ENCODE measurements around the gene WWP2. TPM values are rescaled to one million over a fixed set of nuclear protein-coding genes. Genes with fewer than 3 reads are reported as not detected.

WWP2 gene
- total RNA-seq, 2 donors from 2014 or later = 34.8 to 78.8 TPM

DNA sequence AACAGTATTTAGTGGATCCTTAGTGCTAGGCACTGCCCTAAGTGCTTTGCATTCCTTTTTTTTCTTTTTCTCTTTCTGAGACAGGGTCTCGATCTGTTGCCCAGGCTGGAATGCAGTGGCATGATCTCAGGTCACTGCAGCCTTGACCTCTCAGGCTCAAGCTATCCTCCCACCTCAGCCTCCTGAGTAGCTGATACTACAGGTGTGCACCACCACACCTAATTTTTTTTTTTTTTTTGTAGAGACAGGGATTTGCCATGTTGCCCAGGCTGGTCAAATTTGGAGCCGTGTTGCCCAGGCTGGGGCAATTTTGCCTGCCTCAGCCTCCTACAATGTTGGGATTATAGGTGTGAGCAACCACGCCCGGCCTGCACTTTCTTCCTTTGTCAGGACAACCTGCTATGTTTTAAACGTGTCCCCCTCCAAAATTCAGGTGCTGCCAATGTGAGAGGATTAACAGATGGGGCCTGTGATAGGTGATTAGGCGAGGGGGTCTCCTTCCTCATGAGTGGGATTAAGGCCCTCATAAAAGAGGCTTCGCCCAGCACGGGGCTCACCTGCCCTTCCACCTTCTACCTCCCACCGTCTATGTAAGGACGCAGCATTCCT lies 41.2 kb upstream of the WWP2 start:
- TF ChIP-seq, protein P1, sequence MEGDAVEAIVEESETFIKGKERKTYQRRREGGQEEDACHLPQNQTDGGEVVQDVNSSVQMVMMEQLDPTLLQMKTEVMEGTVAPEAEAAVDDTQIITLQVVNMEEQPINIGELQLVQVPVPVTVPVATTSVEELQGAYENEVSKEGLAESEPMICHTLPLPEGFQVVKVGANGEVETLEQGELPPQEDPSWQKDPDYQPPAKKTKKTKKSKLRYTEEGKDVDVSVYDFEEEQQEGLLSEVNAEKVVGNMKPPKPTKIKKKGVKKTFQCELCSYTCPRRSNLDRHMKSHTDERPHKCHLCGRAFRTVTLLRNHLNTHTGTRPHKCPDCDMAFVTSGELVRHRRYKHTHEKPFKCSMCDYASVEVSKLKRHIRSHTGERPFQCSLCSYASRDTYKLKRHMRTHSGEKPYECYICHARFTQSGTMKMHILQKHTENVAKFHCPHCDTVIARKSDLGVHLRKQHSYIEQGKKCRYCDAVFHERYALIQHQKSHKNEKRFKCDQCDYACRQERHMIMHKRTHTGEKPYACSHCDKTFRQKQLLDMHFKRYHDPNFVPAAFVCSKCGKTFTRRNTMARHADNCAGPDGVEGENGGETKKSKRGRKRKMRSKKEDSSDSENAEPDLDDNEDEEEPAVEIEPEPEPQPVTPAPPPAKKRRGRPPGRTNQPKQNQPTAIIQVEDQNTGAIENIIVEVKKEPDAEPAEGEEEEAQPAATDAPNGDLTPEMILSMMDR (IDR thresholded peaks at IDR 0.05) = no peak
- peaks cover 3% of the 10 kb centered on the region for H3K4me1 ChIP-seq
- H3K4me3 ChIP-seq = no peak overlapping the region
- intact Hi-C loops (cut with DNase I) = no loop called here
- DNase-seq (no peak), ATAC-seq (no peak)
- H3K36me3 ChIP-seq (replicated peaks in 1 of 2; ENCODE audit: insufficient read depth in 1 of 2, low read depth in 2 of 2) = no peaks in the 10 kb centered on the region
- H3K27ac ChIP-seq = no peak overlapping the region
- H3K27me3 ChIP-seq = no peaks in the 10 kb centered on the region
- H3K9me3 ChIP-seq = no peaks in the 10 kb centered on the region
- 84 to 89% methylated on average over 9 to 10 of the region's 10 CpGs for WGBS, 2 donors

DNA sequence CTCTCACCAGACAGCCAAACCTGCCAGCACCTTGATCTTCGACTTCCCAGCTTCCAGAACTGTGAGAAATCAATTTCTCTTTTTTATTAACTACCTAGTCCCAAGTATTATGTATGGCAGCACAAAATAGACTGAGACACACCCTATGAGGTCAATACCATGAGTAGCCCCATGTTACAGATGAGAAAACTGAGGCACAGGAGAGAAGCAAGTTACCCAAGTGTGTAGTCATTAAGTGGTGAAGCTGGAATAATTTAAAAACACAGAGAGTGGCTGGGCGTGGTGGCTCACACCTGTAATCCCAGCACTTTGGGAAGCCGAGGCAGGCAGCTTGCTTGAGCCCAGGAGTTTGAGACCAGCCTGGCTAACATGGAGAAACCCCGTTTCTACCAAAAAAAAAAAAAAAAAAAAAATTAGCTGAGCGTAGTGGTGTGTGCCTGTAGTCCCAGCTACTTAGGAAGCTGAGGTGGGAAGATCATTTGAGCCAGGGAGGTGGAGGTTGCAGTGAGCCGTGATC lies 40.6 kb upstream of the WWP2 start:
- TF ChIP-seq, protein P1 (IDR thresholded peaks at IDR 0.05) = no peak
- no peak for TF ChIP-seq POLR2A (IDR thresholded peaks at IDR 0.05)

DNA sequence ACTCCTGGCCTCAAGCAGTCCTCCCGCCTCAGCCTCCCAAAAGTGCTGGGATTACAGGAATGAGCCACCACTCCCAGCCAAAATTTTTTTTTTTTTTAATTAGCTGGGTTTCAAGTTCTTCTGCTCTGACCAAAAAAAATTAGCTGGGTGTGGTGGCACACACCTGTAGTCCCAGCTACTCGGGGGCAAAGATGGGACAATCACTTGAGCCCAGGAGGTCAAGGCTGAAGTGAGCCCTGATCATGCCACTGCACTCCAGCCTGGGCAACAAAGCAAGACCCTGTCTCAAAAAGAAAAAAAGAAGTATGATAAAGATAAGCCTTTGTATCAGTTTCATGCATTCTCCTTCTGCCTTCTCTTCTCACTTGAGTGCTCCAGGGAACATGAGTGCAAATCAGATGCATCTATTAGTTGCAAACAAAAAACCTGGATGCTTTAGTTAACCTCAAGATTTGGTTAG lies 37.7 kb upstream of the WWP2 start:
- Histone ChIP-seq H3K9me3 (no peaks in the 10 kb centered on the region), H3K4me3 (no peak overlapping the region), H3K36me3 (replicated peaks in 1 of 2; ENCODE audit: insufficient read depth in 1 of 2, low read depth in 2 of 2) (no peaks in the 10 kb centered on the region), H3K4me1 (peaks cover 15% of the 10 kb centered on the region), H3K27me3 (no peaks in the 10 kb centered on the region), H3K27ac (no peak overlapping the region)
- 82 to 89% methylated on average over 2 of the region's 2 CpGs for WGBS, 2 donors
- intact Hi-C loops (cut with DNase I) = no loop called here
- DNase-seq = no peak
- ATAC-seq = no peak
- TF ChIP-seq, protein P1 (IDR thresholded peaks at IDR 0.05) = no peak
- no peak for TF ChIP-seq POLR2A (IDR thresholded peaks at IDR 0.05)

More for the DNA sequence above, 40.6 kb upstream of the WWP2 start:
- 76 to 89% methylated on average over 6 of the region's 6 CpGs for WGBS, 2 donors
- Histone ChIP-seq H3K36me3 (replicated peaks in 1 of 2; ENCODE audit: insufficient read depth in 1 of 2, low read depth in 2 of 2) (no peaks in the 10 kb centered on the region), H3K4me3 (no peak overlapping the region), H3K27ac (no peak overlapping the region), H3K4me1 (peaks cover 8% of the 10 kb centered on the region), H3K9me3 (no peaks in the 10 kb centered on the region), H3K27me3 (no peaks in the 10 kb centered on the region)
- intact Hi-C loops (cut with DNase I) = no loop called here
- DNase-seq (no peak), ATAC-seq (no peak)

DNA sequence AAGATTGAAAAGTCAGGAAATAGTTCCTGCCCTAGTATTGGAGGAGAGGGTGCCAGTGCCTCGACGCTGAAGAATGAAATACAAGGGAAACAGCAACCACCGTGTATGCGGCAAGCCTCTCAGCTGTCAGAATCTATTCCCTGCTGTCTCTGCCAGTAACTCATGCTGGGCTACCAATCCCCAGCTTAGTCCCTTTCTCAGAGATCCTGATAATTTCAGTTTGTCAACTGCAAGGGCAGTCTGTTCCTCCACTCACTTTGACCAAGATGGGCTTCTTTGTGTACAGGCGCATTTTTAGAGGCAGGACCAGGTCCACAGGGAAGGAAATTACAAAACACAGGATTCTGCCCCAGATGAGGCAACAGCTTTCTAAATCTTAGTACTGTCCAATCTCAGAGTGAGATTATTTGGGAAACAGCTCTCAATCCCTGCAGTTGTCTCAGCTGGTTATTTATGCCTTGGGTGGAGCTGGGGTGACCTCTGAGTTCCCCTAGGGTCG lies 37.1 kb upstream of the WWP2 start:
- intact Hi-C loops (cut with DNase I) = no loop called here
- ATAC-seq = no peak
- H3K36me3 ChIP-seq (replicated peaks in 1 of 2; ENCODE audit: insufficient read depth in 1 of 2, low read depth in 2 of 2) = no peaks in the 10 kb centered on the region
- TF ChIP-seq, protein P1 (IDR thresholded peaks at IDR 0.05) = no peak
- 59 to 67% methylated on average over 6 of the region's 6 CpGs for WGBS, 2 donors
- H3K9me3 ChIP-seq = no peaks in the 10 kb centered on the region
- H3K4me3 ChIP-seq = no peak overlapping the region
- DNase-seq = no peak
- no peaks in the 10 kb centered on the region for H3K27me3 ChIP-seq
- no peak overlapping the region for H3K27ac ChIP-seq
- H3K4me1 ChIP-seq = peaks cover 15% of the 10 kb centered on the region

Measured in body of pancreas (tissue), 4 donors.